Caco-2 (cell line): ENCODE results near the gene ZFAND6. TPM values are rescaled to one million over a fixed set of nuclear protein-coding genes. Genes with fewer than 3 reads are reported as not detected.

ENCODE experiments used
- BruUV-seq: library from RNA; stranded (reverse); fragments of 400-500 nt; replicated peaks from 2 replicates; lab custom pipeline; 2021; lab: Mats Ljungman, UMichigan
- CTCF ChIA-PET: fragments of 300-600 bp; sonication (Branson Sonifier 250); formaldehyde crosslinking; loops from one replicate; lab custom pipeline; 2022; ENCODE audit warnings: antibody characterized with exemption; lab: Charles Lee
- POLR2A ChIA-PET: fragments of 300-600 bp; sonication (Branson Sonifier 250); formaldehyde crosslinking; loops from one replicate; lab custom pipeline; 2022; ENCODE audit warnings: antibody characterized with exemption; lab: Charles Lee
- DNase-seq, 2 experiments: peaks; one replicate each; pipeline versions ENCODE4 v3.0.0 to v3.0.0-alpha.2; 2020 to 2022
- H3K27me3 ChIP-seq: replicated peaks from 2 replicates; pipeline ENCODE4 v1.6.0; 2011; ENCODE audit warnings: low read length; ENCODE audit not compliant: control insufficient read depth, insufficient read depth
- H3K36me3 ChIP-seq: 2 replicates; pipeline ENCODE4 v1.5.1; 2011; ENCODE audit warnings: low read length; ENCODE audit not compliant: control insufficient read depth, insufficient read depth
- H3K4me1 ChIP-seq: fragments of 250-450 bp; sonication (Bioruptor Pico); 2 replicates; pipeline ENCODE4 v1.5.1; 2020; ENCODE audit warnings: mild to moderate bottlenecking
- H3K4me3 ChIP-seq: 2 replicates; pipeline ENCODE4 v1.5.1; 2011; ENCODE audit warnings: low read depth, mild to moderate bottlenecking, control low read depth, low read length
- H3K9me3 ChIP-seq: fragments of 250-450 bp; sonication (Bioruptor Pico); 2 replicates; pipeline ENCODE4 v1.5.1; 2020; ENCODE audit warnings: mild to moderate bottlenecking, moderate library complexity
- H3K27ac Mint-ChIP-seq: one replicate; pipeline ENCODE4 v1.8.0; 2022; ENCODE audit warnings: mixed read lengths; ENCODE audit not compliant: unreplicated experiment
- H3K27me3 Mint-ChIP-seq: one replicate; pipeline ENCODE4 v1.8.0; 2022; ENCODE audit warnings: mixed read lengths; ENCODE audit not compliant: insufficient read depth, unreplicated experiment
- H3K36me3 Mint-ChIP-seq: one replicate; pipeline ENCODE4 v1.8.0; 2022; ENCODE audit warnings: mild to moderate bottlenecking, mixed read lengths; ENCODE audit not compliant: insufficient read depth, unreplicated experiment
- H3K4me1 Mint-ChIP-seq: one replicate; pipeline ENCODE4 v1.8.0; 2022; ENCODE audit warnings: low read depth, mixed read lengths; ENCODE audit not compliant: unreplicated experiment
- H3K4me3 Mint-ChIP-seq: one replicate; pipeline ENCODE4 v1.8.0; 2022; ENCODE audit warnings: mild to moderate bottlenecking, moderate library complexity, mixed read lengths; ENCODE audit not compliant: unreplicated experiment
- H3K9me3 Mint-ChIP-seq: one replicate; pipeline ENCODE4 v1.8.0; 2022; ENCODE audit warnings: mixed read lengths; ENCODE audit not compliant: unreplicated experiment
- intact Hi-C: fragments of 100-400 bp; cut with micrococcal nuclease; formaldehyde crosslinking; loops from one replicate; pipeline ENCODE4 v1.10.0; 2022; ENCODE audit not compliant: unreplicated experiment
- total RNA-seq: library from RNA; stranded (reverse); gene quantifications from 2 replicates; pipeline ENCODE4 v1.2.3, GENCODE V29; 2022
- TF ChIP-seq, protein P1 (sequence below), 2 experiments: fragments of 200-600 bp in 1 of 2; IDR thresholded peaks; 1 replicate in 1 of 2; 2 replicates in 1 of 2; pipeline versions ENCODE4 v1.5.1 to v1.8.0; 2011 to 2022; ENCODE audit warnings: antibody characterized with exemption in 1 of 2, control low read depth in 1 of 2, inconsistent platforms in 1 of 2, low read depth in 1 of 2, low read length in 1 of 2, mild to moderate bottlenecking in 1 of 2, moderate library complexity in 1 of 2; ENCODE audit not compliant: insufficient read depth in 1 of 2, severe bottlenecking in 1 of 2, unreplicated experiment in 1 of 2

ZFAND6 gene
- total RNA-seq, 1 experiment from 2014 or later = 40.5 TPM

DNA sequence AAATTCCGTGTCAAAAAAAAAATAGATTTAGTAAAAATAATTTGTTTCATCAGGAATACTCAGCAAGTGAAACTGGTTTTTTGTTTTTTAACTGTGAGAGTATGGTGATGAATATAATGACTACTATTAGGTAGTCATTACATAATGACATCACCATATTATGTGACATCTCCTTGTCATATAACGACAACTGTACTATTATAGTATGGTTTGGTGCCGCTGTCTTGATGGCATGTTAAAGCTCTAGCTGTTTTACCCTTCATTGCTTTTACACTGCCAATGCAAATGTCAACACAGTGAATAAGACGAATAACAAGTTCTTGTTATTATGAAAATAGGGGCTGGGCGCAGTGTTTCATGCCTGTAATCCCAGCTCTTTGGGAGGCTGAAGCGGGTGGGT, 47.7 kb downstream of the ZFAND6 start:
- DNase-seq = no peak
- no peak overlapping the region for H3K4me3 Mint-ChIP-seq
- no peaks in the 10 kb centered on the region for H3K4me1 Mint-ChIP-seq
- no TSS peak for BruUV-seq
- H3K4me1 ChIP-seq = no peaks in the 10 kb centered on the region
- H3K27me3 Mint-ChIP-seq = no peaks in the 10 kb centered on the region
- no peaks in the 10 kb centered on the region for H3K9me3 Mint-ChIP-seq
- no peaks in the 10 kb centered on the region for H3K36me3 ChIP-seq
- ChIA-PET POLR2A (no interaction called here), CTCF (no interaction called here)
- H3K4me3 ChIP-seq = no peak overlapping the region
- no peaks in the 10 kb centered on the region for H3K27me3 ChIP-seq
- no peak overlapping the region for H3K27ac Mint-ChIP-seq
- no peaks in the 10 kb centered on the region for H3K36me3 Mint-ChIP-seq
- TF ChIP-seq, protein P1, sequence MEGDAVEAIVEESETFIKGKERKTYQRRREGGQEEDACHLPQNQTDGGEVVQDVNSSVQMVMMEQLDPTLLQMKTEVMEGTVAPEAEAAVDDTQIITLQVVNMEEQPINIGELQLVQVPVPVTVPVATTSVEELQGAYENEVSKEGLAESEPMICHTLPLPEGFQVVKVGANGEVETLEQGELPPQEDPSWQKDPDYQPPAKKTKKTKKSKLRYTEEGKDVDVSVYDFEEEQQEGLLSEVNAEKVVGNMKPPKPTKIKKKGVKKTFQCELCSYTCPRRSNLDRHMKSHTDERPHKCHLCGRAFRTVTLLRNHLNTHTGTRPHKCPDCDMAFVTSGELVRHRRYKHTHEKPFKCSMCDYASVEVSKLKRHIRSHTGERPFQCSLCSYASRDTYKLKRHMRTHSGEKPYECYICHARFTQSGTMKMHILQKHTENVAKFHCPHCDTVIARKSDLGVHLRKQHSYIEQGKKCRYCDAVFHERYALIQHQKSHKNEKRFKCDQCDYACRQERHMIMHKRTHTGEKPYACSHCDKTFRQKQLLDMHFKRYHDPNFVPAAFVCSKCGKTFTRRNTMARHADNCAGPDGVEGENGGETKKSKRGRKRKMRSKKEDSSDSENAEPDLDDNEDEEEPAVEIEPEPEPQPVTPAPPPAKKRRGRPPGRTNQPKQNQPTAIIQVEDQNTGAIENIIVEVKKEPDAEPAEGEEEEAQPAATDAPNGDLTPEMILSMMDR (IDR thresholded peaks at IDR 0.05; ENCODE audit: insufficient read depth in 1 of 2, low read depth in 1 of 2, low read length in 1 of 2, severe bottlenecking in 1 of 2, unreplicated experiment in 1 of 2) = no peak
- H3K9me3 ChIP-seq = no peaks in the 10 kb centered on the region
- intact Hi-C loops = no loop called here

DNA sequence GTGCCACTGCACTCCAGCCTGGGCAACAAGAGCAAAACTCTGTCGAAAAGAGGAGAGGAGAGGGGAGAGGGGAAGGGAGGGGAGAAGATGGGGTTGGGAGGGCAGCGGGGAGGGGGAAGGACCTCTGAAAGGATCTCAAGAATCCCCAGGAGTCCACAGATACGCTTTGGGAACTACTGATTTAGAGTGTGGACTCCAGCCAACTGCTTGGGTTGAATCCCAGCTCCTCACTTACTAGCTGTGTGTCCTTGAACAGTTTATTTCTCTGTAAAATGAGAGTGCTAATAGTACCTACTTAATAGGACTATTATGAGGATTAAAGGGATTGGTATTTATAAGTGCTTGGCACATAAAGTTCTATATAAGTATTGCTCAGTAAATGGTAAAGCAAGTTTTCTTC, 48.3 kb downstream of the ZFAND6 start:
- CTCF ChIA-PET = no interaction called here
- H3K27ac Mint-ChIP-seq = no peak overlapping the region
- H3K36me3 Mint-ChIP-seq = no peaks in the 10 kb centered on the region

DNA sequence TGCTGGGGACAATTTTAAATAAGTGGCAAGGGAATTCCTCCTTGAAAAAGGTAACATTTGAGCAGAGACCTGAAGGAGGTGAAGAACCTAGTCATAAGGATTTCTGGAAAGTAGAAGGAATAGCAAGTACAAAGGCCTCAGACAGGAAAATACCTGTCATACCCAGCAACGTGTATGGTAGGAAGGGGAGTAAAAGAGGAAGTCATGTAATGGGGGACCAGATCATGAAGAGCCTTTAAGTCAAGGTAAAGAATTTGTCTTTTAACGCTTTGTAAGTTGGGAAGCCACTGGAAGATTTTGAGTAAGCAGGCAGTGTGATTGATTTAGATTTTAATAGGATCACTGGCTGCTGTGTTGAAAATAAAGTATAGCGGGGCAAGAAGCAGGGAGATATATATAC, 49.9 kb downstream of the ZFAND6 start:
- no peak overlapping the region for H3K4me3 Mint-ChIP-seq
- BruUV-seq = no TSS peak
- ChIA-PET POLR2A (no interaction called here), CTCF (no interaction called here)
- H3K36me3 ChIP-seq = no peaks in the 10 kb centered on the region
- intact Hi-C loops = no loop called here
- TF ChIP-seq, protein P1 (IDR thresholded peaks at IDR 0.05; ENCODE audit: insufficient read depth in 1 of 2, low read depth in 1 of 2, low read length in 1 of 2, severe bottlenecking in 1 of 2, unreplicated experiment in 1 of 2) = no peak
- H3K4me1 ChIP-seq = no peaks in the 10 kb centered on the region
- no peaks in the 10 kb centered on the region for H3K27me3 ChIP-seq
- H3K4me3 ChIP-seq = no peak overlapping the region
- DNase-seq = no peak
- H3K36me3 Mint-ChIP-seq = no peaks in the 10 kb centered on the region
- H3K9me3 Mint-ChIP-seq = no peaks in the 10 kb centered on the region
- H3K4me1 Mint-ChIP-seq = peaks cover 9% of the 10 kb centered on the region
- H3K9me3 ChIP-seq = no peaks in the 10 kb centered on the region
- H3K27me3 Mint-ChIP-seq = no peaks in the 10 kb centered on the region
- H3K27ac Mint-ChIP-seq = no peak overlapping the region

More for the DNA sequence above, 48.3 kb downstream of the ZFAND6 start:
- H3K27me3 ChIP-seq = no peaks in the 10 kb centered on the region
- POLR2A ChIA-PET = no interaction called here
- DNase-seq = no peak
- no peaks in the 10 kb centered on the region for H3K4me1 Mint-ChIP-seq
- H3K4me3 ChIP-seq = no peak overlapping the region
- no peaks in the 10 kb centered on the region for H3K4me1 ChIP-seq
- TF ChIP-seq, protein P1 (IDR thresholded peaks at IDR 0.05; ENCODE audit: insufficient read depth in 1 of 2, low read depth in 1 of 2, low read length in 1 of 2, severe bottlenecking in 1 of 2, unreplicated experiment in 1 of 2) = no peak
- no peak overlapping the region for H3K4me3 Mint-ChIP-seq
- no peaks in the 10 kb centered on the region for H3K27me3 Mint-ChIP-seq
- no TSS peak for BruUV-seq
- H3K36me3 ChIP-seq = no peaks in the 10 kb centered on the region
- H3K9me3 ChIP-seq = no peaks in the 10 kb centered on the region
- H3K9me3 Mint-ChIP-seq = no peaks in the 10 kb centered on the region
- intact Hi-C loops = no loop called here
